ENCODE data around the gene AKAP13. TPM values are rescaled to one million over a fixed set of nuclear protein-coding genes. Genes with fewer than 3 reads are reported as not detected.

AKAP13 gene
- polyA plus RNA-seq, 3 donors = 47.9 to 99.7 (median 92.6) TPM

DNA sequence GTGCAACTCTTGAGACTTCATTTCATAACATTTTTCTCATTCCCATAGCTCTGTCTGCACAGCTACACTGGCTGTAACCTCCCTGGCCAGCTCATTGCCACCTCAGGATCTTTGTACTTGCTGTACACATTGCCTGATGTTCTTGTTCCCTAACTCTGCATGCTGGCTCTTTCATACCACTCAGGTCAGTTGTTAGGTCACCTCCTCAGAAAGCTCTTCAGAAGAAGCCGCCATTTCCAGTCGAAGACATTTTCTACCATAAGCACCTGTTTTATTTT, 176.2 kb downstream of the AKAP13 start:
- no peak overlapping the region for H2AFZ ChIP-seq (ENCODE audit: insufficient read depth, low read depth, low read length, poor library complexity, severe bottlenecking)
- peaks cover 50% of the 10 kb centered on the region for H4K20me1 ChIP-seq (ENCODE audit: insufficient read depth, low read length)
- intact Hi-C loops (cut with micrococcal nuclease) = no loop called here
- peak overlapping the region; percentile 14 to 78 for H3K27ac ChIP-seq (ENCODE audit: low read depth in 1 of 2, low read length in 2 of 2)
- peaks cover 7 to 41% of the 10 kb centered on the region in 2 donors for H3K36me3 ChIP-seq (replicated peaks in 1 of 2; ENCODE audit: control insufficient read depth in 1 of 2, insufficient read depth in 2 of 2, low read length in 2 of 2)
- Mint-ChIP-seq H3K4me1 (peaks cover 71% of the 10 kb centered on the region), H3K4me3 (peak overlapping the region; percentile 79 to 94), H3K36me3 (peaks cover 35 to 57% of the 10 kb centered on the region in 2 donors), H3K9me3 (no peaks in the 10 kb centered on the region), H3K27ac (peak overlapping the region; percentile 80 to 94 (median 89)), H3K27me3 (ENCODE audit: low read depth in 3 of 3) (no peaks in the 10 kb centered on the region)
- TF ChIP-seq, protein P1, sequence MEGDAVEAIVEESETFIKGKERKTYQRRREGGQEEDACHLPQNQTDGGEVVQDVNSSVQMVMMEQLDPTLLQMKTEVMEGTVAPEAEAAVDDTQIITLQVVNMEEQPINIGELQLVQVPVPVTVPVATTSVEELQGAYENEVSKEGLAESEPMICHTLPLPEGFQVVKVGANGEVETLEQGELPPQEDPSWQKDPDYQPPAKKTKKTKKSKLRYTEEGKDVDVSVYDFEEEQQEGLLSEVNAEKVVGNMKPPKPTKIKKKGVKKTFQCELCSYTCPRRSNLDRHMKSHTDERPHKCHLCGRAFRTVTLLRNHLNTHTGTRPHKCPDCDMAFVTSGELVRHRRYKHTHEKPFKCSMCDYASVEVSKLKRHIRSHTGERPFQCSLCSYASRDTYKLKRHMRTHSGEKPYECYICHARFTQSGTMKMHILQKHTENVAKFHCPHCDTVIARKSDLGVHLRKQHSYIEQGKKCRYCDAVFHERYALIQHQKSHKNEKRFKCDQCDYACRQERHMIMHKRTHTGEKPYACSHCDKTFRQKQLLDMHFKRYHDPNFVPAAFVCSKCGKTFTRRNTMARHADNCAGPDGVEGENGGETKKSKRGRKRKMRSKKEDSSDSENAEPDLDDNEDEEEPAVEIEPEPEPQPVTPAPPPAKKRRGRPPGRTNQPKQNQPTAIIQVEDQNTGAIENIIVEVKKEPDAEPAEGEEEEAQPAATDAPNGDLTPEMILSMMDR (IDR thresholded peaks at IDR 0.05) = no peak
- peak overlapping the region; percentile 55 to 99 (median 83) for H3K4me3 ChIP-seq (replicated peaks in 1 of 3; ENCODE audit: low read depth in 2 of 3, low read length in 3 of 3)
- H3K79me2 ChIP-seq (ENCODE audit: insufficient read depth, low read length) = peaks cover 97% of the 10 kb centered on the region
- DNase-seq = no peak
- H3K9me3 ChIP-seq (replicated peaks in 1 of 2; ENCODE audit: control insufficient read depth in 1 of 2, insufficient read depth in 1 of 2, low read length in 2 of 2) = no peaks in the 10 kb centered on the region
- WGBS (ENCODE audit: insufficient coverage) = no CpG with 5 or more reads among the region's 2 CpGs
- peak overlapping the region; percentile 44 for H3K9ac ChIP-seq (ENCODE audit: insufficient read depth, low read length, poor library complexity, severe bottlenecking)
- no peaks in the 10 kb centered on the region for H3K27me3 ChIP-seq (ENCODE audit: control insufficient read depth in 2 of 2, insufficient read depth in 2 of 2, low read length in 2 of 2)
- peaks cover 64 to 78% of the 10 kb centered on the region in 2 donors for H3K4me1 ChIP-seq (ENCODE audit: control insufficient read depth in 1 of 2, insufficient read depth in 2 of 2, low read length in 2 of 2)
- peak overlapping the region; percentile 81 for H3K4me2 ChIP-seq (replicated peaks; ENCODE audit: extremely low read depth, low read length, poor library complexity, severe bottlenecking)

DNA sequence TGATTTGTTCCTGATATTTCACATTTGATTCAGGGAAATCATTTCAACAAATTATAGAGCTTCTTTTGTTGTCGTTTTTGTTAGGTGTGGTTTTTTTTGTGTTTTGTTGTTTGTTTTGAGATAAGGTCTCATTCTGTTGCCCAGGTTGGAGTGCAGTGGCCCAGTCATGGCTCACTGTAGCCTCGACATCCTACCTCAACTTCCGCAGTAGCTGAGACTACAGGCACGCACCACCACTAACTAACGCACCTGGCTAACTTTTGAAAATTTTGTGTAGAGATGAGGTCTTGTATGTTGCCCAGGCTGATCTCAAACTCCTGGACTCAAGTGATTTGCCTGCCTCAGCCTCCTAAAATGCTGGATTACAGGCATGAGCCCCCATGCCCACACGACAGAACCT, 177.0 kb downstream of the AKAP13 start:
- peak overlapping the region; percentile 36 to 50 for H3K4me3 Mint-ChIP-seq
- Histone ChIP-seq H3K4me3 (replicated peaks in 1 of 3; ENCODE audit: low read depth in 2 of 3, low read length in 3 of 3) (peak overlapping the region in 2 of 3 experiments; percentile 83 to 99), H3K27ac (ENCODE audit: low read depth in 1 of 2, low read length in 2 of 2) (peak overlapping the region; percentile 27 to 78), H3K4me2 (replicated peaks; ENCODE audit: extremely low read depth, low read length, poor library complexity, severe bottlenecking) (peak overlapping the region; percentile 81), H2AFZ (ENCODE audit: insufficient read depth, low read depth, low read length, poor library complexity, severe bottlenecking) (no peak overlapping the region), H3K36me3 (replicated peaks in 1 of 2; ENCODE audit: control insufficient read depth in 1 of 2, insufficient read depth in 2 of 2, low read length in 2 of 2) (peaks cover 10 to 40% of the 10 kb centered on the region in 2 donors), H3K9me3 (replicated peaks in 1 of 2; ENCODE audit: control insufficient read depth in 1 of 2, insufficient read depth in 1 of 2, low read length in 2 of 2) (no peaks in the 10 kb centered on the region), H3K4me1 (ENCODE audit: control insufficient read depth in 1 of 2, insufficient read depth in 2 of 2, low read length in 2 of 2) (peaks cover 63 to 70% of the 10 kb centered on the region in 2 donors), H3K79me2 (ENCODE audit: insufficient read depth, low read length) (peaks cover 97% of the 10 kb centered on the region), H4K20me1 (ENCODE audit: insufficient read depth, low read length) (peaks cover 58% of the 10 kb centered on the region), H3K27me3 (ENCODE audit: control insufficient read depth in 2 of 2, insufficient read depth in 2 of 2, low read length in 2 of 2) (no peaks in the 10 kb centered on the region), H3K9ac (ENCODE audit: insufficient read depth, low read length, poor library complexity, severe bottlenecking) (peak overlapping the region; percentile 9)
- H3K27ac Mint-ChIP-seq = peak overlapping the region; percentile 81 to 94 (median 86)
- H3K9me3 Mint-ChIP-seq = no peaks in the 10 kb centered on the region
- peaks cover 30 to 54% of the 10 kb centered on the region in 2 donors for H3K36me3 Mint-ChIP-seq
- DNase-seq = no peak
- TF ChIP-seq, protein P1 (IDR thresholded peaks at IDR 0.05) = no peak
- no peaks in the 10 kb centered on the region for H3K27me3 Mint-ChIP-seq (ENCODE audit: low read depth in 3 of 3)
- WGBS (ENCODE audit: insufficient coverage) = no CpG with 5 or more reads among the region's 6 CpGs
- intact Hi-C loops (cut with micrococcal nuclease) = no loop called here
- peaks cover 66% of the 10 kb centered on the region for H3K4me1 Mint-ChIP-seq
